A673 (cell line): ENCODE results near the gene HGD. TPM values are rescaled to one million over a fixed set of nuclear protein-coding genes. Genes with fewer than 3 reads are reported as not detected.

ENCODE experiments used
- BruUV-seq: library from RNA; stranded (reverse); fragments of 400-500 nt; replicated peaks from 2 replicates; lab custom pipeline; 2021; lab: Mats Ljungman, UMichigan
- CTCF ChIA-PET: fragments of 300-600 bp; sonication (Branson Sonifier 250); formaldehyde crosslinking; loops from one replicate; lab custom pipeline; 2022; ENCODE audit warnings: antibody characterized with exemption; lab: Charles Lee
- POLR2A ChIA-PET: fragments of 300-600 bp; sonication (Branson Sonifier 250); formaldehyde crosslinking; loops from one replicate; lab custom pipeline; 2022; ENCODE audit warnings: antibody characterized with exemption; ENCODE audit not compliant: low non-redundant PET; lab: Charles Lee
- DNase-seq: peaks from one replicate; pipeline ENCODE4 v3.0.0-alpha.2; 2015; ENCODE audit warnings: low spot score
- H3K27ac ChIP-seq: fragments of 200-600 bp; sonication (generic); 2 replicates; pipeline ENCODE4 v1.5.1; 2016; ENCODE audit warnings: mixed run types, low read depth, mild to moderate bottlenecking, mixed read lengths, antibody characterized with exemption, low read length; ENCODE audit not compliant: poor library complexity, severe bottlenecking
- H3K27me3 ChIP-seq: fragments of 200-600 bp; sonication (generic); replicated peaks from 2 replicates; pipeline ENCODE4 v1.6.1; 2017; ENCODE audit warnings: mixed run types, low read depth, mild to moderate bottlenecking, mixed read lengths, antibody characterized with exemption, low read length; ENCODE audit not compliant: insufficient read depth, poor library complexity
- H3K36me3 ChIP-seq: fragments of 200-600 bp; sonication (generic); 2 replicates; pipeline ENCODE4 v1.6.1; 2016; ENCODE audit warnings: mixed run types, mild to moderate bottlenecking, mixed read lengths, antibody characterized with exemption, low read length; ENCODE audit not compliant: insufficient read depth, poor library complexity, severe bottlenecking
- H3K4me1 ChIP-seq: fragments of 200-600 bp; sonication (generic); 2 replicates; pipeline ENCODE4 v1.6.1; 2017; ENCODE audit warnings: mixed run types, mild to moderate bottlenecking, mixed read lengths, antibody characterized with exemption, low read length; ENCODE audit not compliant: insufficient read depth, poor library complexity, severe bottlenecking
- H3K4me3 ChIP-seq: fragments of 200-600 bp; sonication (generic); 2 replicates; pipeline ENCODE4 v1.5.1; 2016; ENCODE audit warnings: low read depth, mixed run types, mild to moderate bottlenecking, mixed read lengths, low read length; ENCODE audit not compliant: poor library complexity, severe bottlenecking
- H3K9me3 ChIP-seq: fragments of 200-600 bp; sonication (generic); 2 replicates; pipeline ENCODE4 v1.6.1; 2016; ENCODE audit warnings: mixed run types, low read depth, mild to moderate bottlenecking, mixed read lengths, antibody characterized with exemption, low read length; ENCODE audit not compliant: poor library complexity, severe bottlenecking
- CTCF ChIP-seq: fragments of 300-800, 200-600 bp; sonication (generic); conservative IDR thresholded peaks from 2 replicates; pipeline ENCODE4 v1.5.1; 2017; ENCODE audit warnings: low read depth, mild to moderate bottlenecking, antibody characterized with exemption, low read length, moderate library complexity, mixed read lengths
- EZH2 ChIP-seq: fragments of 200-600 bp; sonication (generic); IDR thresholded peaks from 2 replicates; pipeline ENCODE4 v1.6.1; 2017; ENCODE audit warnings: borderline replicate concordance, low read depth, mild to moderate bottlenecking, mixed read lengths, antibody characterized with exemption, low read length; ENCODE audit not compliant: poor library complexity, severe bottlenecking
- intact Hi-C: fragments of 100-400 bp; cut with micrococcal nuclease; formaldehyde crosslinking; loops from one replicate; pipeline ENCODE4 v1.10.0; 2022; ENCODE audit not compliant: unreplicated experiment
- total RNA-seq: library from RNA; stranded (reverse); gene quantifications from 2 replicates; pipeline ENCODE4 v1.2.3, GENCODE V29; 2021

HGD gene
- total RNA-seq, 1 experiment from 2014 or later, result 0.28 TPM

DNA sequence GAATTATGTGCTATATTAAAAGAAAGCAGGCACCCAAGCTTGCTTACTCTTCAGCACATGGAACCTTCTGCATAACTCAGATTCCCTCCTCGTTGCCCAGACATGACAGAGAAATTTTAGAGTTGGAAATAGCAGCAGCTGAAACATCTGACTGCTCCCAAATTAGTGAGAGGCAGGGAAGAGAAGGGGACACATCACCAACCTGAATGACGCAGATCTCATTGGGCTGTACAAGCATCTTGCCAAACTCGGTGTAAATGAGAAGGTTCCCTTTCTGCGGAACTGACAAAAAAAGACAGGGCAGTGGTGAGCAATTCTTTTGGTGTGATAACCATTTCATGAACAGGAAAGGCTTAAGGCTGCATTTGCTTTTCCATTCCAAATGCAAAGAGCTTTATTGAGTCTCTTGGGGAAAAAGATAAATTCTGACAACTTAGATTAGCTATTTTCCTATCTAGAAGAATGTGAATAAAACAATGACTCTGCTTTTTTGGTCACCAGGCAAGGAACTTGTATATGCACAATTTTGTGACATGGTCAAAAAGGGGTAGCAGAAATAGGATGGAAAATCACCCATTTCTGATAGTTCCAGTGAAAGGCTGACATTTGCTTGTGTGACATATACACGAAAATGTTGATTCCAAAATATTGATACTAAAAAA is 35.1 kb downstream of the HGD start:
- ChIA-PET CTCF (no interaction called here), POLR2A (no interaction called here)
- intact Hi-C loops, result no loop called here
- DNase-seq, result no peak
- TF ChIP-seq EZH2, result no peak
- no peak for TF ChIP-seq CTCF
- Histone ChIP-seq H3K27me3 (no peaks in the 10 kb centered on the region), H3K36me3 (no peaks in the 10 kb centered on the region), H3K4me3 (no peak overlapping the region), H3K9me3 (no peaks in the 10 kb centered on the region), H3K27ac (no peak overlapping the region), H3K4me1 (peaks cover 7% of the 10 kb centered on the region)
- no TSS peak for BruUV-seq

DNA sequence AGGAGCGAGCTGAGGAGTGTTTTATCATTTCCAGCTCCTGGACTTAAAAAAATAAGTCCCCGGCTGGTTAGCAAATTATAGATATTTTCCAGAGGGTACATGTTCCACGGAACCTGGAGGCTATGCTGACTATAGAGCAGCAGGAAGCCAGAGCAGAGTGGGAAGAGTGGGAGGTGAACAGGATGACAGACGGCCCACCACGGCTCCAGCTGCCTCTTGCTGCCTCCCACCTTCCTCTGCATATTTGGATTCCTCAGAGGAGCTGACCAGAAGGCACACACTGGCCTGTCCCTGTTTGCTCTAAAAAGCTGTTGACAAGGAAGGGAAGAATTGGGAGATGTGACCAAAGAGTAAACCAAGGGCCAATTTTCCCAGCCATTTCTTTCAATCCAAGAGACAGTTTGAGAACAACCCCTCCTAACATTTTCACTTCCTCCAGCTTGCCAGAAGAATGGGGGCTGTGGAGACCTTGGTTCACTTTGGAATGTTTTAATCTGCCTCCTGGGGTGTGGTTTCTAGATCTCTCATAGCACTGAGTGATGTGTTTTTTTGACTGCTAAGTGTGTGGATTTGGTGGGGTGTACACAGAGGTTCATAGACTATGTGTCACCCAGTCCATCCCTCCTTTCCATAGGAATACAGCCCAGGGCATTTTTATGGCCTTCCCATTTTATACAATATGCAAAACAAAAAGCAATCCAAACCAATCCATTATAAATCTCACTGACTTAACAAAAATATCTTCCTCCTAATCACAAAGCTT is 36.8 kb downstream of the HGD start:
- Histone ChIP-seq H3K27ac (no peak overlapping the region), H3K9me3 (no peaks in the 10 kb centered on the region), H3K4me3 (no peak overlapping the region), H3K36me3 (no peaks in the 10 kb centered on the region), H3K27me3 (no peaks in the 10 kb centered on the region), H3K4me1 (peaks cover 7% of the 10 kb centered on the region)
- DNase-seq, result peak; percentile 33
- intact Hi-C loops, result no loop called here
- CTCF ChIA-PET, result no interaction called here
- POLR2A ChIA-PET, result no interaction called here
- TF ChIP-seq CTCF (no peak), EZH2 (no peak)
- no TSS peak for BruUV-seq

DNA sequence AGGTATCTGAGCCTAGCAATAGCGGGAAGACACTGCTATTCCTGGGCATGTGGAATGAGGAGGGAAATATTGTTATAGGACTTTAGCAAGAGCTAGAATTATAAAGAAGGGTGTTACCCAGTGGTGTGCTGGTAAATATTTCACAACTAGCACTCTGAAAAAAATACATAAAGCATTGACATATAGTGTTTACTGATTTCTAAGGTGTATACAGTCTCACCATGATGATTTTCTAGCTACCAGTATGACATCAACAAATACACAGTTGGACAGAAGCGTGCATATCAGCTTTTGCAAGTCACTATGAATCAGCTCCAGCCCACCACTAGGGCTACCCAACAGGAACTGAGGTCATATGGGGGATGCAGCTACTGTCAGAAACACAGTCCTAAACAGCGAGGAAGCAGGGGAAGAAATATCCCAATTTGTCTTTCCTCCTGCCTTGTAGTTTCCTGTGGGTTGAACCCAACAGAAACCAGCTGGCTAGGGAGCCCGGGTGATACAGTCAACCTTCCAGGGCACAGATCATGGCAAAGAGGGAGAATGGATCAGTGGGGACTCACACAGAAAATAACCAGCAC is 39.6 kb downstream of the HGD start:
- ChIA-PET POLR2A (no interaction called here), CTCF (no interaction called here)
- H3K27ac ChIP-seq, result no peak overlapping the region
- TF ChIP-seq EZH2 (no peak), CTCF (no peak)
- BruUV-seq, result no TSS peak
- H3K4me3 ChIP-seq, result no peak overlapping the region
- no peaks in the 10 kb centered on the region for H3K9me3 ChIP-seq
- no peaks in the 10 kb centered on the region for H3K36me3 ChIP-seq
- DNase-seq, result no peak
- H3K27me3 ChIP-seq, result no peaks in the 10 kb centered on the region
- H3K4me1 ChIP-seq, result peaks cover 7% of the 10 kb centered on the region
- intact Hi-C loops, result no loop called here
